Measurements from ENCODE around the gene SLAMF9.

The SLAMF9 gene

GRCh38 chr1:159972443-159973205 is 18.6 kb upstream of the SLAMF9 start:
- Histone ChIP-seq H3K4me3 (ENCODE audit: low read length) (no peak overlapping the region), H3K9ac (ENCODE audit: low read length) (no peak overlapping the region), H3K36me3 (ENCODE audit: control insufficient read depth, insufficient read depth, low read length) (no peaks in the 10 kb centered on the region), H3K27ac (ENCODE audit: low read depth, low read length) (no peak overlapping the region), H3K4me1 (ENCODE audit: control insufficient read depth, insufficient read depth, low read length) (no peaks in the 10 kb centered on the region), H3K27me3 (ENCODE audit: control insufficient read depth, insufficient read depth, low read length) (no peaks in the 10 kb centered on the region)

GRCh38 chr1:159970932-159971342 is 16.9 kb upstream of the SLAMF9 start:
- no peaks in the 10 kb centered on the region for H3K27me3 ChIP-seq (ENCODE audit: control insufficient read depth, insufficient read depth, low read length)
- H3K27ac ChIP-seq (ENCODE audit: low read depth, low read length) = no peak overlapping the region
- no peaks in the 10 kb centered on the region for H3K36me3 ChIP-seq (ENCODE audit: control insufficient read depth, insufficient read depth, low read length)
- no peak overlapping the region for H3K9ac ChIP-seq (ENCODE audit: low read length)
- H3K4me1 ChIP-seq (ENCODE audit: control insufficient read depth, insufficient read depth, low read length) = no peaks in the 10 kb centered on the region
- H3K4me3 ChIP-seq (ENCODE audit: low read length) = no peak overlapping the region

- no peaks in the 10 kb centered on the region for H3K27me3 ChIP-seq (ENCODE audit: control insufficient read depth, insufficient read depth, low read length)
- no peaks in the 10 kb centered on the region for H3K4me1 ChIP-seq (ENCODE audit: control insufficient read depth, insufficient read depth, low read length)
- H3K27ac ChIP-seq (ENCODE audit: low read depth, low read length) = no peak overlapping the region
- no peaks in the 10 kb centered on the region for H3K36me3 ChIP-seq (ENCODE audit: control insufficient read depth, insufficient read depth, low read length)
- H3K4me3 ChIP-seq (ENCODE audit: low read length) = no peak overlapping the region
- H3K9ac ChIP-seq (ENCODE audit: low read length) = no peak overlapping the region
Measured at GRCh38 chr1:159968901-159969300, 14.9 kb upstream of the SLAMF9 start.

- Histone ChIP-seq H3K4me1 (ENCODE audit: control insufficient read depth, insufficient read depth, low read length) (no peaks in the 10 kb centered on the region), H3K36me3 (ENCODE audit: control insufficient read depth, insufficient read depth, low read length) (no peaks in the 10 kb centered on the region), H3K9ac (ENCODE audit: low read length) (no peak overlapping the region), H3K27ac (ENCODE audit: low read depth, low read length) (no peak overlapping the region), H3K27me3 (ENCODE audit: control insufficient read depth, insufficient read depth, low read length) (no peaks in the 10 kb centered on the region), H3K4me3 (ENCODE audit: low read length) (no peak overlapping the region)
Measured at GRCh38 chr1:159965263-159965662, 11.2 kb upstream of the SLAMF9 start.

- no peaks in the 10 kb centered on the region for H3K4me1 ChIP-seq (ENCODE audit: control insufficient read depth, insufficient read depth, low read length)
- no peak overlapping the region for H3K4me3 ChIP-seq (ENCODE audit: low read length)
- H3K27ac ChIP-seq (ENCODE audit: low read depth, low read length) = no peak overlapping the region
- no peaks in the 10 kb centered on the region for H3K36me3 ChIP-seq (ENCODE audit: control insufficient read depth, insufficient read depth, low read length)
- no peak overlapping the region for H3K9ac ChIP-seq (ENCODE audit: low read length)
- H3K27me3 ChIP-seq (ENCODE audit: control insufficient read depth, insufficient read depth, low read length) = no peaks in the 10 kb centered on the region
Measured at GRCh38 chr1:159964144-159964543, 10.1 kb upstream of the SLAMF9 start.

- H3K9ac ChIP-seq (ENCODE audit: low read length) = no peak overlapping the region
- H3K36me3 ChIP-seq (ENCODE audit: control insufficient read depth, insufficient read depth, low read length) = no peaks in the 10 kb centered on the region
- no peaks in the 10 kb centered on the region for H3K27me3 ChIP-seq (ENCODE audit: control insufficient read depth, insufficient read depth, low read length)
- no peak overlapping the region for H3K4me3 ChIP-seq (ENCODE audit: low read length)
- no peak overlapping the region for H3K27ac ChIP-seq (ENCODE audit: low read depth, low read length)
- H3K4me1 ChIP-seq (ENCODE audit: control insufficient read depth, insufficient read depth, low read length) = no peaks in the 10 kb centered on the region
Measured at GRCh38 chr1:159962176-159962575, 8.1 kb upstream of the SLAMF9 start.

- Histone ChIP-seq H3K4me3 (ENCODE audit: low read length) (peak overlapping the region; percentile 59), H3K36me3 (ENCODE audit: control insufficient read depth, insufficient read depth, low read length) (no peaks in the 10 kb centered on the region), H3K27ac (ENCODE audit: low read depth, low read length) (no peak overlapping the region), H3K9ac (ENCODE audit: low read length) (no peak overlapping the region), H3K27me3 (ENCODE audit: control insufficient read depth, insufficient read depth, low read length) (no peaks in the 10 kb centered on the region), H3K4me1 (ENCODE audit: control insufficient read depth, insufficient read depth, low read length) (no peaks in the 10 kb centered on the region)
Measured at GRCh38 chr1:159961636-159962035, 7.6 kb upstream of the SLAMF9 start.

- H3K9ac ChIP-seq (ENCODE audit: low read length) = no peak overlapping the region
- H3K27me3 ChIP-seq (ENCODE audit: control insufficient read depth, insufficient read depth, low read length) = no peaks in the 10 kb centered on the region
- H3K4me3 ChIP-seq (ENCODE audit: low read length) = peak overlapping the region; percentile 59
- no peaks in the 10 kb centered on the region for H3K4me1 ChIP-seq (ENCODE audit: control insufficient read depth, insufficient read depth, low read length)
- H3K36me3 ChIP-seq (ENCODE audit: control insufficient read depth, insufficient read depth, low read length) = no peaks in the 10 kb centered on the region
- no peak overlapping the region for H3K27ac ChIP-seq (ENCODE audit: low read depth, low read length)
Measured at GRCh38 chr1:159960721-159961381, 6.8 kb upstream of the SLAMF9 start.

GRCh38 chr1:159959451-159959850 is 5.4 kb upstream of the SLAMF9 start:
- Histone ChIP-seq H3K4me3 (ENCODE audit: low read length) (no peak overlapping the region), H3K4me1 (ENCODE audit: control insufficient read depth, insufficient read depth, low read length) (no peaks in the 10 kb centered on the region), H3K27me3 (ENCODE audit: control insufficient read depth, insufficient read depth, low read length) (no peaks in the 10 kb centered on the region), H3K36me3 (ENCODE audit: control insufficient read depth, insufficient read depth, low read length) (no peaks in the 10 kb centered on the region), H3K9ac (ENCODE audit: low read length) (no peak overlapping the region), H3K27ac (ENCODE audit: low read depth, low read length) (no peak overlapping the region)

GRCh38 chr1:159958719-159959380 is 4.8 kb upstream of the SLAMF9 start:
- no peak overlapping the region for H3K27ac ChIP-seq (ENCODE audit: low read depth, low read length)
- no peak overlapping the region for H3K4me3 ChIP-seq (ENCODE audit: low read length)
- no peaks in the 10 kb centered on the region for H3K36me3 ChIP-seq (ENCODE audit: control insufficient read depth, insufficient read depth, low read length)
- H3K9ac ChIP-seq (ENCODE audit: low read length) = no peak overlapping the region
- no peaks in the 10 kb centered on the region for H3K27me3 ChIP-seq (ENCODE audit: control insufficient read depth, insufficient read depth, low read length)
- H3K4me1 ChIP-seq (ENCODE audit: control insufficient read depth, insufficient read depth, low read length) = no peaks in the 10 kb centered on the region

GRCh38 chr1:159957824-159958268 is 3.8 kb upstream of the SLAMF9 start:
- Histone ChIP-seq H3K27ac (ENCODE audit: low read depth, low read length) (no peak overlapping the region), H3K4me1 (ENCODE audit: control insufficient read depth, insufficient read depth, low read length) (no peaks in the 10 kb centered on the region), H3K27me3 (ENCODE audit: control insufficient read depth, insufficient read depth, low read length) (no peaks in the 10 kb centered on the region), H3K9ac (ENCODE audit: low read length) (no peak overlapping the region), H3K4me3 (ENCODE audit: low read length) (no peak overlapping the region), H3K36me3 (ENCODE audit: control insufficient read depth, insufficient read depth, low read length) (no peaks in the 10 kb centered on the region)

GRCh38 chr1:159955456-159955855 is 1.4 kb upstream of the SLAMF9 start:
- no peaks in the 10 kb centered on the region for H3K4me1 ChIP-seq (ENCODE audit: control insufficient read depth, insufficient read depth, low read length)
- H3K4me3 ChIP-seq (ENCODE audit: low read length) = no peak overlapping the region
- H3K27me3 ChIP-seq (ENCODE audit: control insufficient read depth, insufficient read depth, low read length) = no peaks in the 10 kb centered on the region
- no peaks in the 10 kb centered on the region for H3K36me3 ChIP-seq (ENCODE audit: control insufficient read depth, insufficient read depth, low read length)
- no peak overlapping the region for H3K27ac ChIP-seq (ENCODE audit: low read depth, low read length)
- H3K9ac ChIP-seq (ENCODE audit: low read length) = no peak overlapping the region

Data from rectal smooth muscle tissue (tissue), 1 donor.